ENCODE results near the gene SUFU.

DNA sequence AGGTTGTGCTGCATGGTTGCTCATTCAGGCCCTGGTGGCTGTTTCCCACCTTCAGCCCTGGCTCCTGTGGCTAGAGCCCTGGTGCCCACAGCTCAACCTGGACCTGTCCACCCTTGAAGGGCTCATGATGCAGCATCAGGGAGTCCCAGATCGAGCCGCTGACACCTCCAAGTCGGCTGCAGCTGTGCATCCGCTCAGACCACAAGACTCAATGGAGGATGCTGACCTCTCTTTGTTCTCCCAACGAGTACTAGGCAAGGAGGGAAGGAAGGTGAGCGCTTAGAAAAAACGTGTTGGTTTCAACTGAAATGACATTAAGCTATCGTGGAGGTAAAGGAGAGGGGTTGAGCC is 43.0 kb upstream of the SUFU start:
- TF ChIP-seq POLR2AphosphoS5 (IDR thresholded peaks at IDR 0.05; ENCODE audit: insufficient read depth in 1 of 2, low read depth in 1 of 2) (no peak), POLR2A (IDR thresholded peaks at IDR 0.05) (no peak)
- TF ChIP-seq, protein P1, sequence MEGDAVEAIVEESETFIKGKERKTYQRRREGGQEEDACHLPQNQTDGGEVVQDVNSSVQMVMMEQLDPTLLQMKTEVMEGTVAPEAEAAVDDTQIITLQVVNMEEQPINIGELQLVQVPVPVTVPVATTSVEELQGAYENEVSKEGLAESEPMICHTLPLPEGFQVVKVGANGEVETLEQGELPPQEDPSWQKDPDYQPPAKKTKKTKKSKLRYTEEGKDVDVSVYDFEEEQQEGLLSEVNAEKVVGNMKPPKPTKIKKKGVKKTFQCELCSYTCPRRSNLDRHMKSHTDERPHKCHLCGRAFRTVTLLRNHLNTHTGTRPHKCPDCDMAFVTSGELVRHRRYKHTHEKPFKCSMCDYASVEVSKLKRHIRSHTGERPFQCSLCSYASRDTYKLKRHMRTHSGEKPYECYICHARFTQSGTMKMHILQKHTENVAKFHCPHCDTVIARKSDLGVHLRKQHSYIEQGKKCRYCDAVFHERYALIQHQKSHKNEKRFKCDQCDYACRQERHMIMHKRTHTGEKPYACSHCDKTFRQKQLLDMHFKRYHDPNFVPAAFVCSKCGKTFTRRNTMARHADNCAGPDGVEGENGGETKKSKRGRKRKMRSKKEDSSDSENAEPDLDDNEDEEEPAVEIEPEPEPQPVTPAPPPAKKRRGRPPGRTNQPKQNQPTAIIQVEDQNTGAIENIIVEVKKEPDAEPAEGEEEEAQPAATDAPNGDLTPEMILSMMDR (IDR thresholded peaks at IDR 0.05) = no peak

Measured in vagina (tissue), 2 donors.